Endothelial cell (in vitro differentiated cells): ENCODE results near the gene HOXC13. TPM values are rescaled to one million over a fixed set of nuclear protein-coding genes. Genes with fewer than 3 reads are reported as not detected.

ENCODE experiments used
- DNase-seq: peaks from one replicate; pipeline ENCODE4 v3.0.0; 2021; ENCODE audit warnings: low spot score
- H3K27ac Mint-ChIP-seq: one replicate; pipeline ENCODE4 v1.8.0; 2021; ENCODE audit warnings: mixed read lengths, inconsistent platforms; ENCODE audit not compliant: unreplicated experiment
- H3K27me3 Mint-ChIP-seq: one replicate; pipeline ENCODE4 v1.8.0; 2021; ENCODE audit warnings: mild to moderate bottlenecking, moderate library complexity, mixed read lengths, inconsistent platforms; ENCODE audit not compliant: unreplicated experiment
- H3K36me3 Mint-ChIP-seq: one replicate; pipeline ENCODE4 v1.8.0; 2021; ENCODE audit warnings: mild to moderate bottlenecking, low read depth, mixed read lengths, inconsistent platforms; ENCODE audit not compliant: unreplicated experiment
- H3K4me1 Mint-ChIP-seq: one replicate; pipeline ENCODE4 v1.8.0; 2021; ENCODE audit warnings: mild to moderate bottlenecking, mixed read lengths, inconsistent platforms; ENCODE audit not compliant: unreplicated experiment
- H3K4me3 Mint-ChIP-seq: one replicate; pipeline ENCODE4 v1.8.0; 2021; ENCODE audit warnings: mild to moderate bottlenecking, mixed read lengths, inconsistent platforms; ENCODE audit not compliant: unreplicated experiment
- H3K9me3 Mint-ChIP-seq: one replicate; pipeline ENCODE4 v1.8.0; 2021; ENCODE audit warnings: mixed read lengths, inconsistent platforms; ENCODE audit not compliant: unreplicated experiment
- CTCF ChIP-seq: fragments of 200-600 bp; sonication (generic); IDR thresholded peaks from one replicate; pipeline ENCODE4 v1.5.0; 2021; ENCODE audit warnings: antibody characterized with exemption; ENCODE audit not compliant: unreplicated experiment
- total RNA-seq: library from RNA; stranded (reverse); fragmentation: NEBNext Ultra II Directional; extraction: Animal tissue kit (Norgen Biotek cat#: 25700); gene quantifications from one replicate; pipeline ENCODE4 v1.2.1, GENCODE V29; 2021; ENCODE audit not compliant: unreplicated experiment

Gene HOXC13
- total RNA-seq, 1 donor from 2014 or later = 0.38 TPM

DNA sequence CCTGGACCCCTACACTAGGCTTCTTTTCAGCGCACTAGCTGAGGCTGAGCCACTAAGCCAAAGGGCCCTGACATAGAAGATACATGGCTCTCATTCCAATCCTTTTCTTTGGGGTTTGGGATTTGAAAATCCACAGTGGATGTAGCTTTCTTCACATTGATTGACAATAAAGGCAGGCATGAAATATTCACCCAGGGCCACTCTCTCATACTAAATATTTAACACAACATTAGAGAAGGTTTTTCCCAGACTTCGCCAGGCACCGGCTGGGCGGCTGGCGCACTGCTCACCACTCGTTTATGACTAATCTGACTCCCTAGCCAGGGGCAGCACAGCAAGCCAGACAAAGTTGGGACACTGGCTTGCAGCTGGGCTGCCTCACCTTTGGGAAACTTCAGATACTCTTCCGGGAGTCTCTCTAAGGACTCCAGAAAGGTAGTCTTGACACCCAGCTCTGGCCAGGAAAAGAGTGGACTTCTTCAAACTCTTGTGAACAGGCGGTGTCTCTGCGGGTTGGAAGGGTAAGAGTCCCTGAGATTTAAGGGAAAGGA, 33.6 kb downstream of the HOXC13 start:
- H3K9me3 Mint-ChIP-seq = no peaks in the 10 kb centered on the region

GRCh38 chr12:53972722-53973235, 34.1 kb downstream of the HOXC13 start, which contains the start of gene HOXC11:
HOXC11 (plus strand) TSS chr12:53973126; CDS start chr12:53973242, 116 bp downstream.
- Mint-ChIP-seq H3K4me1 (peaks cover 24% of the 10 kb centered on the region), H3K27ac (no peak within 1 kb of the TSS), H3K36me3 (no peaks in the 10 kb centered on the region), H3K27me3 (peaks cover 40% of the 10 kb centered on the region), H3K9me3 (no peaks in the 10 kb centered on the region), H3K4me3 (peak within 1 kb of the TSS; percentile 60)
- TF ChIP-seq CTCF = no peak
- DNase-seq = no peak

More for the DNA sequence above, 33.6 kb downstream of the HOXC13 start:
- Mint-ChIP-seq H3K27ac (no peak overlapping the region), H3K4me1 (peaks cover 24% of the 10 kb centered on the region), H3K36me3 (no peaks in the 10 kb centered on the region), H3K4me3 (no peak overlapping the region), H3K27me3 (peaks cover 44% of the 10 kb centered on the region)
- no peak for TF ChIP-seq CTCF
- no peak for DNase-seq

- peaks cover 17% of the 10 kb centered on the region for H3K4me1 Mint-ChIP-seq
- DNase-seq = no peak
- peaks cover 37% of the 10 kb centered on the region for H3K27me3 Mint-ChIP-seq
- H3K9me3 Mint-ChIP-seq = no peaks in the 10 kb centered on the region
- H3K27ac Mint-ChIP-seq = no peak overlapping the region
- peak overlapping the region; percentile 60 for H3K4me3 Mint-ChIP-seq
- no peaks in the 10 kb centered on the region for H3K36me3 Mint-ChIP-seq
- no peak for TF ChIP-seq CTCF
These were observed 34.8 kb downstream of the HOXC13 start for GRCh38 chr12:53973236-53974042.

DNA sequence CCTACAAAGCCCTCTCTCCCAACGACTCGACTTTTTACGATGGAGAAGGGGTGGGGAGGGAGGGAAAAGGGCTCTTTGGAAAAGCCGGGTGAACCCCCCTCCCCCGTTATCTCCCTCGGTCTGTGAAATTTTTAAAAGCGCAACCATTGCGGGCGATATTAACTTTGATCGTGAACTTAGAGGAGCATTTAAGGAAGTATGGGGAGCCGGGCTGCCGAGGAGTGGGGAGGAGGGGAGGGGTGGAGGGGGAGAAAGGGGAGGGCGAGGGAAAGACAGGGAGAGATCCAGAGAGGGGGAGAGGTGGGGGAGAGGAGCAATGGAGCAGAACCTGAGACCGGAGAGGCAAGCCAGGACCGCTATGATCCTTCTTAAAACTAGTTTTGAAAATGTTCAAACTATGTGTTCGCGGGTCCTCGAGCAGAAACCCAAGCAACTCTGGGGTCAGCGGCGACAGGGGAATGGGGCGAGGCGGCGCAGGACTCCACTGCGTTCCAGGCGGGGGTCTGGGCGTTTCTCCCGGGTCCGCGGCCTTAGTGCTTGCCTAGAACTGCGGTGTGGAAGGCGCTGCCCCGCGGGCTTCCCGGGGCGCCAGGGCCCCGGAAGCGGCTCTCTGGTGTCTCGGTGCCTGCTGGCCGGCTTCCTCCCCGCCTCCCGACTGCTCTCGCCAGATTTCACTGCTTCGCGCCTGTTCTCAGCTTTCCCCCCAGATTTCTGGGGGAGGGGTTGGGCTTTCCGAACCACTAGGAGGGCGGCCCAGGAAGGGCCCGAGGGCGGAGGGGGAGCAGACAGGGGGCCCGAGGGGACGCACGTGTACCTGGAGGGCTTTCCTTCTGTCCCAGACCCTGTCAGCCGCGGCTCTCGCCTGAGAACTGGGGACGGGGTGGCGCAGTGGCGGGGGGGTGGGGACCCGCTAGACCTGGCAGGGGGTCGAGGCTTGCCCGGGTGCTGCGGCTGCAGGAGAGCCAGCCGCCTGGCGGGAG, 35.7 kb downstream of the HOXC13 start, which contains the start of gene HOTAIR:
TSS of gene HOTAIR (minus strand) at position 871 of the 980 bp plus-strand sequence.
- no peak for DNase-seq
- no peaks in the 10 kb centered on the region for H3K9me3 Mint-ChIP-seq
- peaks cover 13% of the 10 kb centered on the region for H3K4me1 Mint-ChIP-seq
- H3K36me3 Mint-ChIP-seq = no peaks in the 10 kb centered on the region
- H3K27me3 Mint-ChIP-seq = peaks cover 40% of the 10 kb centered on the region
- TF ChIP-seq CTCF = no peak
- H3K27ac Mint-ChIP-seq = peak within 1 kb of the TSS; percentile 59
- H3K4me3 Mint-ChIP-seq = peak within 1 kb of the TSS; percentile 86
